Transverse colon (tissue), 4 donors: Measurements from ENCODE around the gene OTUD3. TPM values are rescaled to one million over a fixed set of nuclear protein-coding genes. Genes with fewer than 3 reads are reported as not detected.

ENCODE experiments used
- DNase-seq: peaks from one replicate; pipeline ENCODE4 v3.0.0-alpha.2; 2019
- H3K27ac ChIP-seq, 4 donors: fragments of 200-600 bp; sonication (generic); 2 replicates each; pipeline ENCODE4 v1.5.1; 2016 to 2018; ENCODE audit warnings: inconsistent platforms in 4 of 4
- H3K27me3 ChIP-seq: fragments of 200-600 bp; sonication (generic); 2 replicates; pipeline ENCODE4 v1.5.1; 2017; ENCODE audit warnings: inconsistent platforms
- H3K36me3 ChIP-seq, 4 donors: fragments of 200-600 bp; sonication (generic); 2 replicates each; pipeline ENCODE4 v1.5.1; 2017 to 2019; ENCODE audit warnings: inconsistent platforms in 4 of 4
- H3K4me1 ChIP-seq, 4 donors: fragments of 200-600 bp; sonication (generic); 2 replicates each; pipeline ENCODE4 v1.5.1; 2017 to 2020; ENCODE audit warnings: inconsistent platforms in 4 of 4
- H3K4me3 ChIP-seq, 4 donors: fragments of 200-600 bp; sonication (generic); 1 replicate in 1 of 4; 2 replicates in 3 of 4; pipeline versions ENCODE4 v1.5.1 to v1.6.1; 2017 to 2019; ENCODE audit warnings: inconsistent platforms in 4 of 4
- H3K9me3 ChIP-seq, 2 donors: fragments of 200-600 bp; sonication (generic); 2 replicates each; pipeline ENCODE4 v1.5.1; 2017 to 2019; ENCODE audit warnings: inconsistent platforms in 2 of 2
- EP300 ChIP-seq: sonication (generic); formaldehyde crosslinking; IDR thresholded peaks from one replicate; pipeline ENCODE4 v1.6.1; 2017; ENCODE audit warnings: antibody characterized with exemption, low read depth
- POLR2A ChIP-seq: fragments of 450-650 bp; IDR thresholded peaks from one replicate; pipeline ENCODE4 v1.6.1; 2016; ENCODE audit warnings: antibody characterized with exemption, mild to moderate bottlenecking, moderate library complexity
- POLR2AphosphoS5 ChIP-seq, 3 donors: sonication (generic); formaldehyde crosslinking; IDR thresholded peaks; one replicate each; pipeline ENCODE4 v1.6.1; 2016; ENCODE audit warnings: antibody characterized with exemption in 3 of 3
- WGBS, 2 donors: methylation state at CpG; one replicate each; pipeline ENCODE4 v1.1.5; 2018; ENCODE audit warnings: low coverage in 1 of 2; 5-methylcytosine and 5-hydroxymethylcytosine counted together
- in situ Hi-C, 4 donors: fragments of 200-750 bp; cut with MboI; loops; one replicate each; pipeline versions ENCODE4 v1.15.0 to v1.15.1; 2017; ENCODE audit warnings: low sequenced_read_pairs in 3 of 4, low pct_ligation_motif_present in 1 of 4, low pct_unique_long_range_greater_than_20kb in 1 of 4
- intact Hi-C: fragments of 100-400 bp; cut with DNase I; formaldehyde crosslinking; loops from one replicate; pipeline ENCODE4 v1.15.1; 2023; ENCODE audit warnings: low total_unique reads
- total RNA-seq, 4 donors: library from RNA; depleted of rRNA; stranded (reverse); fragments of >200 nt; gene quantifications; one replicate each; pipeline ENCODE4 v1.1.0, GENCODE V29; 2016
- TF ChIP-seq, protein P1 (sequence below), 5 experiments: fragments of 200-600 bp in 3 of 5; fragments of 450-650 bp in 2 of 5; sonication (generic) in 3 of 5; IDR thresholded peaks; 1 replicate in 2 of 5; 2 replicates in 3 of 5; pipeline ENCODE4 v1.5.1; 2016 to 2017; ENCODE audit warnings: antibody characterized with exemption in 5 of 5, inconsistent platforms in 3 of 5, mild to moderate bottlenecking in 2 of 5, moderate library complexity in 1 of 5

Gene OTUD3
- total RNA-seq, 4 donors from 2014 or later = 5.9 to 10.8 (median 9.9) TPM

DNA sequence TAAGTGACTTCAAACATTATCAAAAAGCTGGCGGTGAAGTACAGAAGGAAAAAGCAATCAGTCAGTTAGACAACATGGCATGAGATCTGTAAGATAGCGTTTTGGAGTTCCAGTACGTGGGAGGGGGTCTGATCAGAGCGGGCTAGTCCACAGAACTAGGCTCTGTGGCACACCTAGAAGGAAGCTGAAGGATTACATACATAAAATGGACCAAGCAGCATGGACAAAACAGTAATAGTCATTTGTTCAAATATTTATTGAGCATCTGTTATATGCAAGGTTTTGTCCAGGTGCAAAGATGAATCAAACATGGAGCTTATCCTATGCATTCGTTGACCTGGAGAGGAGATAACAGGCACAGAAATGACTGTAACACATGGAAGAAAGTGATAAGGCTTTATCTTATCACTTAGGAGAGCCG is 64.1 kb downstream of the OTUD3 start:
- no peak for TF ChIP-seq POLR2A
- TF ChIP-seq POLR2AphosphoS5 (IDR thresholded peaks at IDR 0.05) = no peak
- TF ChIP-seq, protein P1, sequence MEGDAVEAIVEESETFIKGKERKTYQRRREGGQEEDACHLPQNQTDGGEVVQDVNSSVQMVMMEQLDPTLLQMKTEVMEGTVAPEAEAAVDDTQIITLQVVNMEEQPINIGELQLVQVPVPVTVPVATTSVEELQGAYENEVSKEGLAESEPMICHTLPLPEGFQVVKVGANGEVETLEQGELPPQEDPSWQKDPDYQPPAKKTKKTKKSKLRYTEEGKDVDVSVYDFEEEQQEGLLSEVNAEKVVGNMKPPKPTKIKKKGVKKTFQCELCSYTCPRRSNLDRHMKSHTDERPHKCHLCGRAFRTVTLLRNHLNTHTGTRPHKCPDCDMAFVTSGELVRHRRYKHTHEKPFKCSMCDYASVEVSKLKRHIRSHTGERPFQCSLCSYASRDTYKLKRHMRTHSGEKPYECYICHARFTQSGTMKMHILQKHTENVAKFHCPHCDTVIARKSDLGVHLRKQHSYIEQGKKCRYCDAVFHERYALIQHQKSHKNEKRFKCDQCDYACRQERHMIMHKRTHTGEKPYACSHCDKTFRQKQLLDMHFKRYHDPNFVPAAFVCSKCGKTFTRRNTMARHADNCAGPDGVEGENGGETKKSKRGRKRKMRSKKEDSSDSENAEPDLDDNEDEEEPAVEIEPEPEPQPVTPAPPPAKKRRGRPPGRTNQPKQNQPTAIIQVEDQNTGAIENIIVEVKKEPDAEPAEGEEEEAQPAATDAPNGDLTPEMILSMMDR (IDR thresholded peaks at IDR 0.05) = no peak
- TF ChIP-seq EP300 = no peak
- 58% methylated on average over 6 of the region's 6 CpGs for WGBS, 2 donors
- no peaks in the 10 kb centered on the region for H3K9me3 ChIP-seq

DNA sequence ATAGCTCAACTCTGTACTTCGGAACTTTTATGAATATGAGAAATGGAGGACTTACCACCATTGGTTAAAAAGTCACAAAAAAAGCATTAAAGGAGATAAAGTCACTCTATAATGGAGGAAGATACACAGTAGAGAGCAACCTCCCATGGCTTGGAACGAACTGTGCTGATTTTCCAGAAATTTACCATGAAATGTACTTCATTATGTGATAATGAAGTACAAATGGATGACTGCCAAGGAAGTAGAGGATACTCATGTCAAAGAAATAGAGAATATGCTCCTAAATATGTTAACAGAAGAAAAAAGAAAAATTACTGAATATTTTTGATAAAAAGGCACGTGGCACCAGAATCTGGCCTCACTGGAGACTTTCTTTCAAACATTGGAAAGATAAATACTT is 64.8 kb downstream of the OTUD3 start:
- H3K27ac ChIP-seq = no peak overlapping the region
- H3K36me3 ChIP-seq = no peaks in the 10 kb centered on the region
- no peaks in the 10 kb centered on the region for H3K4me1 ChIP-seq
- TF ChIP-seq EP300 = no peak
- no peak for TF ChIP-seq POLR2A
- no peak for TF ChIP-seq POLR2AphosphoS5 (IDR thresholded peaks at IDR 0.05)
- TF ChIP-seq, protein P1 (IDR thresholded peaks at IDR 0.05) = no peak
- DNase-seq = no peak
- H3K27me3 ChIP-seq = peaks cover 4% of the 10 kb centered on the region
- no peak overlapping the region for H3K4me3 ChIP-seq
- WGBS, 2 donors = 76 to 78% methylated on average over 3 of the region's 3 CpGs
- intact Hi-C loops = no loop called here
- H3K9me3 ChIP-seq = no peaks in the 10 kb centered on the region
- in situ Hi-C loops = no loop called here

More for the DNA sequence above, 64.1 kb downstream of the OTUD3 start:
- Histone ChIP-seq H3K36me3 (no peaks in the 10 kb centered on the region), H3K27me3 (peaks cover 4% of the 10 kb centered on the region), H3K4me3 (no peak overlapping the region), H3K27ac (no peak overlapping the region), H3K4me1 (no peaks in the 10 kb centered on the region)
- intact Hi-C loops = no loop called here
- in situ Hi-C loops = no loop called here
- no peak for DNase-seq

DNA sequence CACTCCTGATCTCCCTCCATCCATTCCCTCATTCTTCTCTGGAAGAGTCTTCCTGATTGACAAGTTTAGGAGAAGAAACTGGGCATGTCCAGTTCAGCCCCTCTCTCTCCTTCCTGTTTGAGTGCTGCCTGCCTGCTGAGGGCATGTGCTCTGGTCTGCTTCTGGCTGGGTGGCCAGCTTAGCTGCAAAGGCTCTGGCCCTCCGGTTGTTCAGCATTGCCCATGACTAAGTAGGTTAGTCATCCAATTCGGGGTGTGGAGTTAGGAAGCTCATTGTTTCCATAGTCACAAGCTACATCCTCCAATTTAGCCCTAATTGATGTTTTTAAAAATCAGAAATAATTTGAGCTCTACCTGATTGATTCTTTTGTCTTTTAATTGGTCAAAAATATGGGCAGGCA is 66.8 kb downstream of the OTUD3 start:
- H3K4me3 ChIP-seq = no peak overlapping the region
- no peaks in the 10 kb centered on the region for H3K9me3 ChIP-seq
- no peak overlapping the region for H3K27ac ChIP-seq
- TF ChIP-seq, protein P1 (IDR thresholded peaks at IDR 0.05) = no peak
- no peak for TF ChIP-seq EP300
- no peak for TF ChIP-seq POLR2A
- no peak for TF ChIP-seq POLR2AphosphoS5 (IDR thresholded peaks at IDR 0.05)
- WGBS, 2 donors = 43% methylated on average over 2 of the region's 2 CpGs; no CpG with 5 or more reads in 1 of the 2 donors
- no peak for DNase-seq
- in situ Hi-C loops (no loop called here), intact Hi-C loops (no loop called here)
- H3K36me3 ChIP-seq = no peaks in the 10 kb centered on the region
- H3K27me3 ChIP-seq = peaks cover 4% of the 10 kb centered on the region
- no peaks in the 10 kb centered on the region for H3K4me1 ChIP-seq

DNA sequence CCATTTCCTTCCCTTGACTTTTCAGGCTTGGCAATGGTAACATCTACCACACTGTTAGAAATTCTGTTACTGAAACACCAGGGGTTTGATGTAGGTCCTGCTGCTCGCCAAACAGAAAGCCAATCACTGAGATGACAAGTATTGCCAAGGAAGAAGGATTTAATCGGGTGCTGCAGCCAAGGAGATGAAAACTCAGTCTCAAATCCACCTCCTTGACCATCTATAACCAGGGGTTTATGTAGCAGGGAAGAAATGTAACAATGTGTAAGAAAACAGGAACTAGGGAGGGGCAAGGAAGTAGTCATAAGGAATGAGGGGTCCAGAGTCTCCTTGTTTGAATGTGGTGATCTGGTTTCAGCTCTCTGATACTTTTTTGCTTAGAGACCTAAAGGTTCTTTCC is 71.9 kb downstream of the OTUD3 start:
- no peaks in the 10 kb centered on the region for H3K9me3 ChIP-seq
- H3K4me1 ChIP-seq = no peaks in the 10 kb centered on the region
- in situ Hi-C loops (no loop called here), intact Hi-C loops (no loop called here)
- TF ChIP-seq, protein P1 (IDR thresholded peaks at IDR 0.05) = no peak
- TF ChIP-seq POLR2A = no peak
- TF ChIP-seq POLR2AphosphoS5 (IDR thresholded peaks at IDR 0.05) = no peak
- WGBS, 2 donors = 75 to 86% methylated on average over 2 of the region's 2 CpGs
- DNase-seq = no peak
- H3K27ac ChIP-seq = no peak overlapping the region
- no peaks in the 10 kb centered on the region for H3K27me3 ChIP-seq
- no peaks in the 10 kb centered on the region for H3K36me3 ChIP-seq
- H3K4me3 ChIP-seq = no peak overlapping the region
